Stimulated activated naive B cell treated with anti-CD40 and anti-IgM and Interleukin-4, amounts not matched to agents 10 μg/mL and 1 μg/mL and 100 μg/mL, for 72 hours (primary cell): Measurements from ENCODE around the gene KANK2.
A peak's percentile ranks its signal among the peaks of the same experiment; 100 is the strongest.
"Not testable (repeated sequence)": the region's sequence is repeated elsewhere in the genome, so short reads cannot be mapped to it uniquely, and the experiment has no call there.

ENCODE experiments used
- ATAC-seq, 2 donors: fragments of 150-1000 bp; cut with Tn5 transposase; replicated peaks; 2 replicates each; pipeline ENCODE4 v1.10.0; 2021; ENCODE audit warnings: moderate library complexity in 1 of 2
- DNase-seq: peaks from one replicate; pipeline ENCODE4 v3.0.0; 2021
- H3K27ac Mint-ChIP-seq: one replicate; pipeline ENCODE4 v1.8.0; 2022; ENCODE audit warnings: mild to moderate bottlenecking, mixed read lengths
- H3K27me3 Mint-ChIP-seq, 2 donors: one replicate each; pipeline ENCODE4 v1.8.0; 2022; ENCODE audit warnings: mixed read lengths in 2 of 2
- H3K36me3 Mint-ChIP-seq, 2 donors: one replicate each; pipeline ENCODE4 v1.8.0; 2022; ENCODE audit warnings: mixed read lengths in 2 of 2, mild to moderate bottlenecking in 1 of 2
- H3K4me1 Mint-ChIP-seq, 2 donors: one replicate each; pipeline ENCODE4 v1.8.0; 2022; ENCODE audit warnings: mixed read lengths in 2 of 2, mild to moderate bottlenecking in 1 of 2
- H3K4me3 Mint-ChIP-seq, 2 donors: one replicate each; pipeline ENCODE4 v1.8.0; 2022; ENCODE audit warnings: mild to moderate bottlenecking in 2 of 2, mixed read lengths in 2 of 2, moderate library complexity in 1 of 2
- H3K9me3 Mint-ChIP-seq, 2 donors: one replicate each; pipeline ENCODE4 v1.8.0; 2022; ENCODE audit warnings: mixed read lengths in 2 of 2, mild to moderate bottlenecking in 1 of 2

The KANK2 gene

GRCh38 chr19:11180346-11180745, 17.0 kb downstream of the KANK2 start:
- H3K27ac Mint-ChIP-seq, result peak overlapping the region; percentile 37

GRCh38 chr19:11179716-11180297, 17.5 kb downstream of the KANK2 start:
- no peaks in the 10 kb centered on the region for H3K36me3 Mint-ChIP-seq
- peaks cover 5 to 12% of the 10 kb centered on the region in 2 donors for H3K27me3 Mint-ChIP-seq
- peak; percentile 96 for ATAC-seq
- H3K9me3 Mint-ChIP-seq, result peaks cover 0 to 4% of the 10 kb centered on the region in 2 donors
- peak overlapping the region in 1 of 2 donors; percentile 52 for H3K4me3 Mint-ChIP-seq
- peak; percentile 62 for DNase-seq
- peak overlapping the region; percentile 37 for H3K27ac Mint-ChIP-seq
- peaks cover 12 to 15% of the 10 kb centered on the region in 2 donors for H3K4me1 Mint-ChIP-seq

More at GRCh38 chr19:11180346-11180745, 17.0 kb downstream of the KANK2 start:
- DNase-seq (no peak), ATAC-seq (peak; percentile 23 to 24)
- peak overlapping the region in 1 of 2 donors; percentile 13 for H3K4me3 Mint-ChIP-seq
- no peaks in the 10 kb centered on the region for H3K36me3 Mint-ChIP-seq
- H3K4me1 Mint-ChIP-seq, result peaks cover 12 to 15% of the 10 kb centered on the region in 2 donors
- H3K9me3 Mint-ChIP-seq, result peaks cover 0 to 4% of the 10 kb centered on the region in 2 donors
- peaks cover 5 to 12% of the 10 kb centered on the region in 2 donors for H3K27me3 Mint-ChIP-seq

GRCh38 chr19:11179145-11179465, 18.2 kb downstream of the KANK2 start:
- not testable (repeated sequence) for H3K9me3 Mint-ChIP-seq, H3K36me3 Mint-ChIP-seq, ATAC-seq, DNase-seq, H3K27ac Mint-ChIP-seq, H3K4me3 Mint-ChIP-seq
- Mint-ChIP-seq H3K4me1 (peaks cover 12 to 15% of the 10 kb centered on the region in 2 donors), H3K27me3 (peaks cover 5 to 12% of the 10 kb centered on the region in 2 donors)

GRCh38 chr19:11177592-11177991, 19.8 kb downstream of the KANK2 start:
- Mint-ChIP-seq H3K4me3 (no peak overlapping the region), H3K36me3 (no peaks in the 10 kb centered on the region), H3K9me3 (no peaks in the 10 kb centered on the region), H3K4me1 (peaks cover 12 to 15% of the 10 kb centered on the region in 2 donors), H3K27ac (no peak overlapping the region), H3K27me3 (peaks cover 5 to 12% of the 10 kb centered on the region in 2 donors)
- DNase-seq (no peak), ATAC-seq (no peak)

- Mint-ChIP-seq H3K27me3 (peaks cover 5 to 12% of the 10 kb centered on the region in 2 donors), H3K4me1 (peaks cover 12 to 15% of the 10 kb centered on the region in 2 donors), H3K36me3 (no peaks in the 10 kb centered on the region), H3K4me3 (no peak overlapping the region), H3K27ac (no peak overlapping the region), H3K9me3 (no peaks in the 10 kb centered on the region)
- DNase-seq, result no peak
- ATAC-seq, result no peak
Observed at GRCh38 chr19:11176466-11177193, 20.7 kb downstream of the KANK2 start.

GRCh38 chr19:11175920-11176319, 21.4 kb downstream of the KANK2 start:
- DNase-seq (no peak), ATAC-seq (no peak)
- no peaks in the 10 kb centered on the region for H3K36me3 Mint-ChIP-seq
- H3K9me3 Mint-ChIP-seq, result no peaks in the 10 kb centered on the region
- peaks cover 11 to 15% of the 10 kb centered on the region in 2 donors for H3K4me1 Mint-ChIP-seq
- no peak overlapping the region for H3K4me3 Mint-ChIP-seq
- H3K27me3 Mint-ChIP-seq, result peaks cover 0 to 7% of the 10 kb centered on the region in 2 donors
- no peak overlapping the region for H3K27ac Mint-ChIP-seq

GRCh38 chr19:11174336-11174735, 23.0 kb downstream of the KANK2 start:
- peaks cover 0 to 7% of the 10 kb centered on the region in 2 donors for H3K27me3 Mint-ChIP-seq
- no peak overlapping the region for H3K27ac Mint-ChIP-seq

GRCh38 chr19:11173516-11174155, 23.7 kb downstream of the KANK2 start:
- ATAC-seq (no peak), DNase-seq (no peak)
- Mint-ChIP-seq H3K9me3 (no peaks in the 10 kb centered on the region), H3K36me3 (no peaks in the 10 kb centered on the region), H3K4me1 (no peaks in the 10 kb centered on the region), H3K4me3 (no peak overlapping the region), H3K27me3 (peaks cover 0 to 7% of the 10 kb centered on the region in 2 donors), H3K27ac (no peak overlapping the region)

More at GRCh38 chr19:11174336-11174735, 23.0 kb downstream of the KANK2 start:
- DNase-seq (no peak), ATAC-seq (no peak)
- Mint-ChIP-seq H3K4me3 (no peak overlapping the region), H3K4me1 (peaks cover 0 to 2% of the 10 kb centered on the region in 2 donors), H3K9me3 (no peaks in the 10 kb centered on the region), H3K36me3 (no peaks in the 10 kb centered on the region)

GRCh38 chr19:11172576-11172975, 24.8 kb downstream of the KANK2 start:
- DNase-seq (no peak), ATAC-seq (no peak)
- Mint-ChIP-seq H3K9me3 (no peaks in the 10 kb centered on the region), H3K36me3 (no peaks in the 10 kb centered on the region), H3K27ac (no peak overlapping the region), H3K27me3 (peaks cover 0 to 4% of the 10 kb centered on the region in 2 donors), H3K4me3 (no peak overlapping the region), H3K4me1 (no peaks in the 10 kb centered on the region)

GRCh38 chr19:11171144-11171543, 26.2 kb downstream of the KANK2 start:
- Mint-ChIP-seq H3K27me3 (peaks cover 0 to 3% of the 10 kb centered on the region in 2 donors), H3K27ac (no peak overlapping the region), H3K4me1 (no peaks in the 10 kb centered on the region), H3K36me3 (peaks cover 0 to 1% of the 10 kb centered on the region in 2 donors), H3K9me3 (no peaks in the 10 kb centered on the region), H3K4me3 (no peak overlapping the region)
- DNase-seq, result no peak
- no peak for ATAC-seq

- no peak overlapping the region for H3K27ac Mint-ChIP-seq
- H3K27me3 Mint-ChIP-seq, result peaks cover 0 to 3% of the 10 kb centered on the region in 2 donors
- no peak overlapping the region for H3K4me3 Mint-ChIP-seq
- no peak for DNase-seq
- H3K4me1 Mint-ChIP-seq, result no peaks in the 10 kb centered on the region
- no peak for ATAC-seq
- H3K36me3 Mint-ChIP-seq, result peaks cover 0 to 1% of the 10 kb centered on the region in 2 donors
- H3K9me3 Mint-ChIP-seq, result no peaks in the 10 kb centered on the region
Observed at GRCh38 chr19:11169896-11170678, 27.3 kb downstream of the KANK2 start.

- Mint-ChIP-seq H3K4me3 (no peak overlapping the region), H3K36me3 (peaks cover 0 to 1% of the 10 kb centered on the region in 2 donors), H3K27ac (no peak overlapping the region), H3K4me1 (no peaks in the 10 kb centered on the region), H3K27me3 (peaks cover 0 to 3% of the 10 kb centered on the region in 2 donors), H3K9me3 (no peaks in the 10 kb centered on the region)
- peak in 1 of 2 donors; percentile 64 for ATAC-seq
- DNase-seq, result no peak
Observed at GRCh38 chr19:11168568-11168967, 28.8 kb downstream of the KANK2 start.

GRCh38 chr19:11166281-11167142, 30.8 kb downstream of the KANK2 start:
- ATAC-seq, result no peak
- H3K27ac Mint-ChIP-seq, result no peak overlapping the region

More at GRCh38 chr19:11166281-11167142, 30.8 kb downstream of the KANK2 start:
- Mint-ChIP-seq H3K9me3 (no peaks in the 10 kb centered on the region), H3K4me1 (no peaks in the 10 kb centered on the region), H3K4me3 (no peak overlapping the region), H3K36me3 (peaks cover 0 to 1% of the 10 kb centered on the region in 2 donors), H3K27me3 (peaks cover 0 to 3% of the 10 kb centered on the region in 2 donors)
- DNase-seq, result no peak
